Ishikawa (cell line): ENCODE data around the gene G6PC2.

Experiments used
- CREB1 ChIP-seq: IDR thresholded peaks from 2 replicates; pipeline ENCODE4 v1.6.1; 2012; ENCODE audit warnings: low read depth
- EP300 ChIP-seq: IDR thresholded peaks from 2 replicates; pipeline ENCODE4 v1.6.1; 2012; ENCODE audit warnings: borderline replicate concordance
- NFIC ChIP-seq: IDR thresholded peaks from 2 replicates; pipeline ENCODE4 v1.6.1; 2012
- TCF12 ChIP-seq: IDR thresholded peaks from 2 replicates; pipeline ENCODE4 v1.6.1; 2012; ENCODE audit warnings: low read depth
- TEAD4 ChIP-seq: IDR thresholded peaks from 2 replicates; pipeline ENCODE4 v1.6.1; 2012
- TF ChIP-seq, protein P1 (sequence below): IDR thresholded peaks from 2 replicates; pipeline ENCODE4 v1.6.1; 2012
- TF ChIP-seq, protein P2 (sequence below): IDR thresholded peaks from 2 replicates; pipeline ENCODE4 v1.6.1; 2012

DNA sequence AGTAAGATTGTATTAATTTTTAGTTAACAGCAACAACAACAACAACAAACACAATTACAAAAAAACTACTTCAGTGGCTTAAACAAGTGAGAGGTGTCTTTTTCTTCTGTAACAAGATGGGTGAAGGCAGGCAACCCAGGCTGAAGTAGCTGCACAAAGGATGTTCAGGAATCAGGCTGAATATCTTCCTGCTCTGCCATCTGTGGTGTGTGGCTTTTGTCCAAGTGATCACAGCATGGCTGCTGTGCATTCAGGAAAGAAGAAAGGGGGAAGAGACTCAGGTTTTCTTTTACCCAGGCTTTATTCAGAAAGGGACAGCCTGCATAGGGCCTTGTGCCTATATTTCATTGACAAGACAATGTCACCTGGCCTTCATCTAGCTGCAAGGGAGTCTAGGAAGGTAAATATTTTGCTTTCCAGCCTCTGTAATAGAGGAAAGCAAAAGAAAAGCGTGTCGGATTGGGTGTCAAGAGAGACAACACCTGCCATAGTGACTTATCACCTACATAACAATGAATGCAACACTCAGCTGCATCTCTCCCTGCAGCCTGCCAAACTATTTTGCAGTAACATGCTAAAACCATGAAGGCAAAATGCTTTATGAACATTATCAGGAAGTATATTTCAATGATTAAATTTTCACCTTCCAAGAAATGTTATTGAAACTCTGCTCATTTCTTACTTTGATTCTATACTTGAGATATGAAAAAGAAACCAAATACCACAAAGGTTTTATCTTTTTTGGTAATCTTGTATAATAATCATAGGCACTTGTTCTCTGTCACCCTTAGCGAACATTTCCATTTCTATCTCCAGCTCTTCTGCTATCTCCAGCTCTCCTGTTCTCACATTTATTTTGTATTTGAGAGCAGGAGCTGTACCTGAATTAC, 14.6 kb downstream of the G6PC2 start:
- TF ChIP-seq EP300: no peak
- TF ChIP-seq TCF12: no peak
- no peak for TF ChIP-seq NFIC
- TF ChIP-seq, protein P1, sequence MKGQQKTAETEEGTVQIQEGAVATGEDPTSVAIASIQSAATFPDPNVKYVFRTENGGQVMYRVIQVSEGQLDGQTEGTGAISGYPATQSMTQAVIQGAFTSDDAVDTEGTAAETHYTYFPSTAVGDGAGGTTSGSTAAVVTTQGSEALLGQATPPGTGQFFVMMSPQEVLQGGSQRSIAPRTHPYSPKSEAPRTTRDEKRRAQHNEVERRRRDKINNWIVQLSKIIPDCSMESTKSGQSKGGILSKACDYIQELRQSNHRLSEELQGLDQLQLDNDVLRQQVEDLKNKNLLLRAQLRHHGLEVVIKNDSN: no peak
- no peak for TF ChIP-seq CREB1
- no peak for TF ChIP-seq TEAD4
- TF ChIP-seq, protein P2, sequence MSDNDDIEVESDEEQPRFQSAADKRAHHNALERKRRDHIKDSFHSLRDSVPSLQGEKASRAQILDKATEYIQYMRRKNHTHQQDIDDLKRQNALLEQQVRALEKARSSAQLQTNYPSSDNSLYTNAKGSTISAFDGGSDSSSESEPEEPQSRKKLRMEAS: no peak
